C1 segment of cervical spinal cord (tissue), 14 donors: ENCODE data around the gene ERBIN.
"Not testable (repeated sequence)": the region's sequence is repeated elsewhere in the genome, so short reads cannot be mapped to it uniquely, and the experiment has no call there.

Experiments used
- DNase-seq, 14 donors: peaks; one replicate each; lab custom pipeline; 2025; lab: John Stamatoyannopoulos, UW

ERBIN gene

DNA sequence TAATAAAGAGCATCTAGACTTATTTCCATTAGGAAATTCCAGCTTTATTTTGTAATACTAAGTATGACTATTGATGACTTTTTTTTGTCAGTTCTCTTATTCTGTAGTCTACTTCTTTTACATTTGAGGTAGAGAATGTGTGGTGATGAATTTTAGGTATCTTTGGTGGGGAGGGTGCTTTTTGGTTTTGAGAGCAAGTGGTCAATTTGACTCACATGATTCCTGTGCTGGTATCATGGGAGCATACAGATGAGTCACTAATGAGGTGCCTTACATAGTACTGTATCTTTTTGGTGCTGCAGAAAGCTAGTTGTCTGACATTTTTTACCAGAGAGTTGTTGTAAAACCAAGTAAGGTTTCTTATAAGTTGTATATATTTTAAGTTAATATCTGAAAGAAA lies 35.3 kb downstream of the ERBIN start:
- no peak for DNase-seq

DNA sequence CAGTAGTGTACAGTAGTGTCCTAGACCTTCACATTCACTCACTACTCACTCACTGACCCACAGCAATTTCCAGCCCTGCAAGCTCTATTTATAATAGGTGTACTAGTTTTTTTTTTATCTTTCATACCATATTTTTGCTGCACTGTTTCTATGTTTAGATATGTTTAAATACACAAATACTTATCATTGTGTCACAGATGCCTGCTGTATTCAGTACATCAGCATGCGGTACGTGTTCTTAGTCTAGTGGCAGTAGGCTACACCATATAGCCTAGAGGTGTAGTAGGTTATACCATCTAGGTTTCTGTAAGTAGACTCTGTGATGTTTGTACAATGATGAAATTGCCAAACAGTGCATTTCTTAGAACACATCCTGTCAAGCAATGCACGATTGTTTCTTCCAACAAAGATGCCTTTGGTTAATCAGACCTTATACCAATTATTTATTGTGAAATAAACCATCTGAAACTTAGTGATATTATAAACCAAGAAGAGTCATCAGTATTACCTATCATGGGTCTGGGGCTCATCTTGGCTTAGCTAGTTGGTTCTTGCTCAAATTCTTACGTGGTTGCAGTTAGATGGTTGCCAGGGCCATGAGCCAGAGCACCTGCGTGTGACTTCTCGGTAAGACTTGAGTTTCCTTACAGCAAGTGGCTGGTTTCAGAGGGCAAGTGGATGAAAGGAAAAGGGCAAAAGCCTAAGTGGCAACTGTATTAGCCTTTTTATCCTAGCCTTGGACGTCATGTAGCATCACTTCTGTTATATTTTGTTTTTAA lies 41.1 kb downstream of the ERBIN start:
- DNase-seq = peak in 1 of 14 donors; percentile 13

DNA sequence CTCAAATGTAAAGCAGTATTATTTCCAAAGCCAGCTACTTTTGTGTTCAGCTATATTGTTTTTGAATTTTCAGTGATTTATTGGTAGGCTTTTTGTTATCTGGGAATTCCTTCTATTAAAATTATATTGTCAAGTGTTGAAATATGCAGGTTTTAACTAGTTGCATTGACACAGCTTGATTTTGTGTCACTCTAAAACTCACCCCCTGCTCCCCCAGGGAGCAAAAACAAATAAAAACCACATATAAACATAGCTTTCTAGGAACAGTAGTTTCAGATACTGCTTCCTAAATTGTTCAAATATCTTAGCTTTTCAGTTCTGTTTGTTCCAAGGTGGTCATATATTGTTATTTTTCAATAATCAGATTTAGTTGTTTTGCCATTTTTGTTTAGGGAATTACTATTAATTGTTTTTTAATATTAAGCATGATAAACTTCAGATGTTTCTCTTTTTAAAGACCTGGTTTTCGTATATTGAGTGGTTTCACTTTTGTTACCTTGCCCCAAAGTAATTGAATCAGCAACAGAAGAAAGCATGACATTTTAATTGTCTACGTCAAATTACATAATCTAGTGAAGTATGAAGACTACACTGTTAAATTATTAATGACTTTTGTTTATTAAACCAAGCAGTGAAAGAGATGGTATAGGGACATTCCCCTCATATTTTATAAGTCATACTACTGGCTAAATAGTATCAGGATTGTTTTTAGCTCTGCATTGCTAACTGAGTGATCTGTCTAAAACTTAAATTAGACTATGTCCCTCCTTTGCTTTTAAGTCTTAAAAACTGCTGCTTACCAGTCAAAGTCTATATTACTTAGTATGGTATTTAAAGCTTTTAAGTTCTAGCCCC lies 43.4 kb downstream of the ERBIN start:
- no peak for DNase-seq

DNA sequence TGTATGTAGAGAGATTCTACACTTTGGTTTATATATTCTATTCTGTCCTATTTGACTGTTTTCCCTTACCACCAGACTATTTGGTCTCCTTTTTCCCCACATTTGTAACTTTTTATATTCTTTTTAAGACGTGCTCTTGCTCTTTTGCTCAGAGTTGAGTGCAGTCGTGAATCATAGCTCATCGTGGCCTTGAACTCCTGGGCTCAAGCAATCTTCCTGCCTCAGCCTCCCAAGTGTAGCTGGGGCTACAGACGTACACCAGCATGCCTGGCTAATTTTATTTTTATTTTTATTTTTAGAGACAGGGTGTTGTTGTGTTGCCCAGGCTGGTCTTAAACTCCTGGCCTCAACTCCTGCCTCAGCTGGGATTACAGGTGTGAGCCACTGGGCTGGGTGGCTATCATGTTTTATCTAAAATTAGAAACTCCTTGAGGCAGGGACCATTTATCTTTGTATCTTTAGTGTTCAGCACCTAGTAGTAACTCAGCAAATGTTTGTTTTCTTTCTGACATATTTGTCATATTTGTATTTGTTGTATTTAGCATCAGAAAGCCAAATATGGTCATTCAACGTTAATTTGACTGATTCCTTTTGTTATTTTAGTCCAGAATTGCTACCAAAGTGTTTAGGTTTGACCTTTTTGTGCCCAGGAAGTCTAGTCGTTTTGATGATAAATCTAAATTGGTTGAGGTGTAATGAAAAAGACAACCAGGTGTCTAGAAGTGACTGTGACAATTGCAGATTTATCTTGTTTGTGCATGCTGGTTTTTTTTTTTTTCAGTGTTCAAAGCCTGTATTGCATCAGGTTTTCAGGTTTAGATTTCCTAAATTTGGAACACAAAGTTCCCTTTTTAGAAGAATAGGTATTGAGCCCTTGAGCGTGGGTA lies 44.3 kb downstream of the ERBIN start:
- DNase-seq = no peak

DNA sequence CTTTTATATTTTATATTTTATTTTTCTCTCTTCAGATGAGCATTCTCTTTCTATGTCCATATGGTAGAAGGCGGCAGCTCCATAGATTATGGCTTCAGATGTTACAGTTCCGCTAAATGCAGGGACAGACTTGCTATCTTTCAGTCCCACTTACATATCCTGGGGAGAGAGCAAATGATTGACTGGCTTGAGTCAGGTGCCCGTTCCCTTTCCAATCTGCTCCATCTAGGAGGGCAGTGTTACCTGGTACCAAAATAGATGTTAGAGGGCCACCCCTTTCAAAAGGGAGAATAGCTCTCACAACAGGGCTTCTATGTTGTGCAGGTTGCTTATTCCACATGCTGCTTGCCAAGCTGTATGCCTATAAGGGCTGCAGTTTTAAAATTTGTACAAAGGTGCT lies 45.3 kb downstream of the ERBIN start:
- no peak for DNase-seq

GRCh38 chr5:65972896-65973295 lies 46.5 kb downstream of the ERBIN start:
- DNase-seq = not testable (repeated sequence)

- DNase-seq = no peak
Measured at GRCh38 chr5:65978251-65978650, 51.9 kb downstream of the ERBIN start.

DNA sequence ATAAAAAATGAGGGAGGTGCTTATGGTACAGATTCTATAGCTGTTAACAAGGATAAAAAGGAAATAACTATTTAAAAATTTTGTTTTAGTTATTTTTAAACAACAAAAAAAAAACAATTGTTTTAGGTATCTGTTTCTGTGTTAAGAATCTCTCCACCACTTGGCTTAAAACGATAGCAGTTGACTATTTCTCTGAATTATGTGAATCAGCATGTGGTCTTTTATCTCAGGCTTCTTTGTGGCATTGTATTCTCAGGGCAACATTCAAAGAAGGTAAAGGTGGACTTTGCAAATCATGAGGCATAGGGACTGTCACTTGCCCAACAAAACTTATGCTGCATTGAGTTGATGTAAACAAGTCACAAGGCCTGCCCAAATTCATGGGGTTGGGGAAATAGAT lies 55.2 kb downstream of the ERBIN start:
- no peak for DNase-seq

- no peak for DNase-seq
Measured at GRCh38 chr5:65981969-65982619, 55.7 kb downstream of the ERBIN start.

GRCh38 chr5:65982635-65983034 lies 56.3 kb downstream of the ERBIN start:
- no peak for DNase-seq

- no peak for DNase-seq
Measured at GRCh38 chr5:65984098-65984885, 57.9 kb downstream of the ERBIN start.

GRCh38 chr5:65986050-65986451 lies 59.7 kb downstream of the ERBIN start:
- DNase-seq = no peak

GRCh38 chr5:65986796-65987195 lies 60.4 kb downstream of the ERBIN start:
- DNase-seq = no peak

- DNase-seq = no peak
Measured at GRCh38 chr5:65987982-65988381, 61.6 kb downstream of the ERBIN start.

GRCh38 chr5:65989158-65989557 lies 62.8 kb downstream of the ERBIN start:
- DNase-seq = no peak

GRCh38 chr5:65992630-65993029 lies 66.3 kb downstream of the ERBIN start:
- no peak for DNase-seq

DNA sequence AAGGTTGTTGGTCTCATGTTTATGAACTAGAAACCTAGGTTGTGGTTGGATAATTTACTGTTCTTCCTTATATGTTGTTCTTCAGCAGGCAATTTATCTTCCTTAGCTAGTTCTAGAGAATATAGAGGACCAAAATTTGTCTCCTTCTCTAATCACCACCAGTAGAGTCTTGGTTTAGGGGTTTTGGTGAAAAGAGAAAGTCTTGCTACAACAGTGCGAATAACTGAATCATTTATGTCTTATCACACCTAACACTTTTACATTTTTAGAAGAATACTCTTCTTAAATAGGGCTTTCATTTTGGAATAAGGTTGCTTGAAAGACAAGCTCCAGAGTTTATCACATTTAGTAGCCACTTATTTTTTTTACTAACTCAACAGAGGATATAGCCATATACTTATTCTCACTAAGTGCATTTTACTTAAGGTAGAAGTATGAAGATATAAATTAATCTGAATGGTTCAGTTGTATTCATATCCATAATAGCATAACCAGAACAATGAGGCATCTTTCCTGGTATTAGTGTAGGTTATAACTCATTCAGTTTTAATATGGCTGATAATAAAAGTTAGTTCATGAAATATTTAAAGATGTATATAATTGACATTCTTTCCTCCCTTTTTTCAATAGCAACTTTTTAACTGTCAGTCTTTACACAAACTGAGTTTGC lies 67.9 kb downstream of the ERBIN start:
- DNase-seq = no peak

DNA sequence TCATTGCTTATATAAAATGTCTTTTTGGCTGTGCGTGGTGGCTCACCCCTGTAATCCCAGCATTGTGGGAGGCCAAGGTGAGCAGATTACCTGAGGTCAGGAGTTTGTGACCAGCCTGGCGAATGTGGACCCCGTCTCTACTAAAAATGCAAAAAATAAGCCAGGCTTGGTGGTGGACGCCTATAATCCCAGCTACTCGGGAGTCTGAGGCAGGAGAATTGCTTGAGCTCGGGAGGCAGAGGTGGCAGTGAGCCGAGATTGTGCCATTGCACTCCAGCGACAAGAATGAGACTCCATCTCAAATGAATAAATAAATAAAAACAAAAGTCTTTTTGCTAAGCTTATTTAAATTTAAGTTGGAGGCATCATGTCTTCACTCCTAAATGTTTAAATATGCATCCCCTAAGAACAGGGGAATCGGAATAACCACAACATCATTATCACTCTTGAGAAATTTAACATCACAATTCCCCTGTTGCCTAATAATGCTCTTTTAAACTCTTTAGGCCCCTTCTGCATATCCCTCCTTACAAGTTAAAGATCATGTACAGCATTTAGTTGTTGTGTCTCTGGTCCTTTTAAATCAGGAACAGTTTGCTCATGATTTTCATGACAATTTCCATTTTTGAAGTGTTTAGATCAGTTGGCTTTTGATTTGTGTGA lies 72.8 kb downstream of the ERBIN start:
- no peak for DNase-seq

GRCh38 chr5:66001952-66002351 lies 75.6 kb downstream of the ERBIN start:
- no peak for DNase-seq
